Measurements from ENCODE around the gene MYBPC1. TPM values are rescaled to one million over a fixed set of nuclear protein-coding genes. Genes with fewer than 3 reads are reported as not detected.

MYBPC1 gene
- total and polyA plus RNA-seq, 2 of the 4 experiments (the other 2 are of a cell fraction) = not detected

DNA sequence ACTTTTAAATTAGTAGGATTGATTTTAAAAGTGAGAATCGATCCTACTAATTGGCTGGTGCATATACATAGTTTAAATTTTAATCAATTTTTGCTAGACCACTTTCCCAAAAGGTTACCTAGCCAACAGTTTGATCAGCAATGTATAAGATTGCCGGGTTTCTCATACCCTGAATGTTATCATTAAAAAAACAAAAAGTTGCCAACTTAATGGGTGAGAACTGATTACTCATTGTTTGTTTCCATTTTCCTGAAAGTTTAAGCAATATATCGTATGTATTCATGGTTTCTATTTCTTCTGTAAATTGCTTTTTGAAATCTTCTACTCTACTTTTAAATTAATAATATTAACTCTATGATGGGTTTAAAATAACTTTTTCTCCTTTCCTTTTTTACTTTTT is 4.4 kb upstream of the MYBPC1 start:
- in situ Hi-C loops (cut with MboI; ENCODE audit: low sequenced_read_pairs) = no loop called here
- Histone ChIP-seq H3K4me3 (ENCODE audit: insufficient read depth, low read depth, low read length) (no peak overlapping the region), H2BK15ac (ENCODE audit: low read depth, low read length) (no peak overlapping the region), H3K4me2 (ENCODE audit: low read depth, low read length) (no peak overlapping the region), H4K8ac (ENCODE audit: low read depth in 2 of 2, low read length in 2 of 2) (no peak overlapping the region), H3K4ac (ENCODE audit: low read depth, low read length) (no peak overlapping the region), H3K18ac (ENCODE audit: low read depth, low read length) (no peak overlapping the region), H3K9me3 (ENCODE audit: control insufficient read depth, insufficient read depth, low read length) (no peaks in the 10 kb centered on the region), H3K14ac (replicated peaks; ENCODE audit: low read depth, low read length) (no peak overlapping the region), H3K27me3 (ENCODE audit: control insufficient read depth, insufficient read depth, low read length) (no peaks in the 10 kb centered on the region), H3K9me1 (ENCODE audit: insufficient read depth, low read length) (no peaks in the 10 kb centered on the region), H3K9ac (ENCODE audit: low read depth, low read length) (no peak overlapping the region), H4K20me1 (ENCODE audit: insufficient read depth, low read length) (no peaks in the 10 kb centered on the region), H2AK5ac (ENCODE audit: low read depth, low read length) (no peak overlapping the region), H4K91ac (ENCODE audit: insufficient read depth, low read depth, low read length) (no peak overlapping the region), H3K27ac (ENCODE audit: insufficient read depth, low read length) (no peak overlapping the region), H2BK5ac (ENCODE audit: low read depth, low read length, poor library complexity, severe bottlenecking) (no peak overlapping the region), H3K36me3 (ENCODE audit: control insufficient read depth, insufficient read depth, low read length) (no peaks in the 10 kb centered on the region), H2BK20ac (ENCODE audit: low read depth, low read length) (no peak overlapping the region), H3K23ac (ENCODE audit: low read depth, low read length) (no peak overlapping the region), H2BK120ac (ENCODE audit: low read depth, low read length) (no peak overlapping the region), H3K56ac (ENCODE audit: extremely low read depth, insufficient read depth, low read length) (no peak overlapping the region), H4K5ac (ENCODE audit: low read depth, low read length) (no peak overlapping the region), H2AK9ac (replicated peaks; ENCODE audit: low read depth, low read length, poor library complexity) (no peak overlapping the region), H3K4me1 (ENCODE audit: control insufficient read depth, insufficient read depth, low read length) (no peaks in the 10 kb centered on the region), H3K79me1 (ENCODE audit: low read depth in 1 of 2, low read length in 2 of 2) (no peaks in the 10 kb centered on the region), H2AFZ (replicated peaks; ENCODE audit: low read length, poor library complexity) (no peak overlapping the region)
- intact Hi-C loops (cut with micrococcal nuclease) = no loop called here
- no peak for TF ChIP-seq MXI1 (IDR thresholded peaks at IDR 0.05; ENCODE audit: borderline replicate concordance, low read depth, low read length)
- TF ChIP-seq, protein P1, sequence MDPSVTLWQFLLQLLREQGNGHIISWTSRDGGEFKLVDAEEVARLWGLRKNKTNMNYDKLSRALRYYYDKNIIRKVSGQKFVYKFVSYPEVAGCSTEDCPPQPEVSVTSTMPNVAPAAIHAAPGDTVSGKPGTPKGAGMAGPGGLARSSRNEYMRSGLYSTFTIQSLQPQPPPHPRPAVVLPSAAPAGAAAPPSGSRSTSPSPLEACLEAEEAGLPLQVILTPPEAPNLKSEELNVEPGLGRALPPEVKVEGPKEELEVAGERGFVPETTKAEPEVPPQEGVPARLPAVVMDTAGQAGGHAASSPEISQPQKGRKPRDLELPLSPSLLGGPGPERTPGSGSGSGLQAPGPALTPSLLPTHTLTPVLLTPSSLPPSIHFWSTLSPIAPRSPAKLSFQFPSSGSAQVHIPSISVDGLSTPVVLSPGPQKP (IDR thresholded peaks at IDR 0.05; ENCODE audit: borderline replicate concordance, low read depth, low read length) = no peak
- no peak for TF ChIP-seq FOS (IDR thresholded peaks at IDR 0.05; ENCODE audit: low read depth, low read length)
- TF ChIP-seq RAD21 (IDR thresholded peaks at IDR 0.05; ENCODE audit: low read length) = no peak
- no peak for TF ChIP-seq CEBPB (IDR thresholded peaks at IDR 0.05; ENCODE audit: low read depth, low read length)
- TF ChIP-seq, protein P2, sequence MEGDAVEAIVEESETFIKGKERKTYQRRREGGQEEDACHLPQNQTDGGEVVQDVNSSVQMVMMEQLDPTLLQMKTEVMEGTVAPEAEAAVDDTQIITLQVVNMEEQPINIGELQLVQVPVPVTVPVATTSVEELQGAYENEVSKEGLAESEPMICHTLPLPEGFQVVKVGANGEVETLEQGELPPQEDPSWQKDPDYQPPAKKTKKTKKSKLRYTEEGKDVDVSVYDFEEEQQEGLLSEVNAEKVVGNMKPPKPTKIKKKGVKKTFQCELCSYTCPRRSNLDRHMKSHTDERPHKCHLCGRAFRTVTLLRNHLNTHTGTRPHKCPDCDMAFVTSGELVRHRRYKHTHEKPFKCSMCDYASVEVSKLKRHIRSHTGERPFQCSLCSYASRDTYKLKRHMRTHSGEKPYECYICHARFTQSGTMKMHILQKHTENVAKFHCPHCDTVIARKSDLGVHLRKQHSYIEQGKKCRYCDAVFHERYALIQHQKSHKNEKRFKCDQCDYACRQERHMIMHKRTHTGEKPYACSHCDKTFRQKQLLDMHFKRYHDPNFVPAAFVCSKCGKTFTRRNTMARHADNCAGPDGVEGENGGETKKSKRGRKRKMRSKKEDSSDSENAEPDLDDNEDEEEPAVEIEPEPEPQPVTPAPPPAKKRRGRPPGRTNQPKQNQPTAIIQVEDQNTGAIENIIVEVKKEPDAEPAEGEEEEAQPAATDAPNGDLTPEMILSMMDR (conservative IDR thresholded peaks at IDR 0.05; ENCODE audit: low read depth, low read length) = no peak
- TF ChIP-seq CHD1 (IDR thresholded peaks at IDR 0.05; ENCODE audit: low read depth, low read length) = no peak
- TF ChIP-seq, protein P3, sequence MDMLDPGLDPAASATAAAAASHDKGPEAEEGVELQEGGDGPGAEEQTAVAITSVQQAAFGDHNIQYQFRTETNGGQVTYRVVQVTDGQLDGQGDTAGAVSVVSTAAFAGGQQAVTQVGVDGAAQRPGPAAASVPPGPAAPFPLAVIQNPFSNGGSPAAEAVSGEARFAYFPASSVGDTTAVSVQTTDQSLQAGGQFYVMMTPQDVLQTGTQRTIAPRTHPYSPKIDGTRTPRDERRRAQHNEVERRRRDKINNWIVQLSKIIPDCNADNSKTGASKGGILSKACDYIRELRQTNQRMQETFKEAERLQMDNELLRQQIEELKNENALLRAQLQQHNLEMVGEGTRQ (IDR thresholded peaks at IDR 0.05; ENCODE audit: low read depth, low read length) = no peak
- no peak for TF ChIP-seq MAFK (IDR thresholded peaks at IDR 0.05; ENCODE audit: low read depth, low read length)
- no peak for TF ChIP-seq MAZ (IDR thresholded peaks at IDR 0.05; ENCODE audit: borderline replicate concordance, low read depth, low read length)
- no peak for TF ChIP-seq RFX5 (IDR thresholded peaks at IDR 0.05; ENCODE audit: low read depth, low read length)
- no peak for TF ChIP-seq RCOR1 (IDR thresholded peaks at IDR 0.05; ENCODE audit: insufficient replicate concordance, low read length)
- TF ChIP-seq SMC3 (IDR thresholded peaks at IDR 0.05; ENCODE audit: low read depth, low read length) = no peak
- no peak for TF ChIP-seq BHLHE40 (IDR thresholded peaks at IDR 0.05; ENCODE audit: low read depth, low read length)
- no peak for ATAC-seq (ENCODE audit: low read depth)
- WGBS, 2 experiments (ENCODE audit: extremely low coverage in 2 of 2, insufficient read length in 1 of 2) = no CpG with 5 or more reads among the region's 3 CpGs
- no peak for DNase-seq
- no TSS peak for BruUV-seq (replicated peaks)
- ChIA-PET CTCF (no interaction called here), POLR2A (ENCODE audit: unreplicated experiment) (no interaction called here)
- dilution Hi-C loops (cut with HindIII; ENCODE audit: low sequenced_read_pairs, unreplicated experiment) = no loop called here

Measured in IMR-90 (cell line).